HG03097 (cell line): ENCODE data around the gene RHBDL1.

ENCODE experiments used
- ATAC-seq: cut with Tn5 transposase; IDR thresholded peaks from one replicate; pipeline ENCODE4 v1.9.1; 2021; ENCODE audit not compliant: unreplicated experiment, low FRiP score

The RHBDL1 gene

DNA sequence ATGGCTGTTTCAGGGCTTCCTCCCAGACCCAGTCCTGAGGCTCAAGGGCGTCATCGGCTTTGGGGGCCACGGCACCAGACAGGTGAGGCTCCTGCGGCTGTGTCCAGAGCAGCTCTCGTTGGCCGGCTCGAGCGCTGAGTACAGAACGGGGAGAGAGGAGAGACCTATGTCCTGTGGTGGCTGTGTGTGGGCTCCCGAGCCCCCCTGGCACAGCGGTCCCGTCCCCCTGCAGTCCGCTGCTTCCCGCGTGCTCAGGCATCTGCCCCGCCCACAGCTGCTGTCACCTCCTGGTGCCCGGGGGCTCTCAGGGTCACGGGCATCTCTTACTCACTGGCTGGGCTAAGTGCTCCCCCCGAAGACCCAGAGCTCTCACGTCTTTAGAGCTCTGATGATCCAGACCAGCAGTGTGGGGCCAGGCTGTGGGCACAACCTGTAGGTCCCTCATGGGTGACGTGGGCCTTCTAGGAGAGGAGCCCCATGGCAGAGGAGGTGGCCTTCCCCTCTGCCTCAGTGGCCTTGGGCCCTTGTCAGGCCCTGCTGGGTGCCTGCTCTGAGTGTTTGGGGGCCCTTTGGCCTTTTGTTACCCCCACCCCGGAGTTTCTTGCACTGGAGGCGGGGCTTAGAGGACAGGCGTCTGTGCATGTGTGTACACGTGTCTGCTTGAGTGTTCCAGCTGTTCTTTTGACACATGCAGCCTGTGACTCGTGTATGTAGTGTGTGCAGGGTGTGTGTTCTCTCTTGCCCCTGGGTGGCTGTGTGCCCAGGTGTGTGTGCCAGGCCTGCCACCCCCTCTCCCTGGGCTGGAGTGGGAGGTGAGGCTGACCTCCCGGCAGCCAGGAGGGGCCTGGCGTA is 22.8 kb upstream of the RHBDL1 start:
- ATAC-seq = no peak

GRCh38 chr16:654034-654433 is 21.4 kb upstream of the RHBDL1 start:
- ATAC-seq = no peak

DNA sequence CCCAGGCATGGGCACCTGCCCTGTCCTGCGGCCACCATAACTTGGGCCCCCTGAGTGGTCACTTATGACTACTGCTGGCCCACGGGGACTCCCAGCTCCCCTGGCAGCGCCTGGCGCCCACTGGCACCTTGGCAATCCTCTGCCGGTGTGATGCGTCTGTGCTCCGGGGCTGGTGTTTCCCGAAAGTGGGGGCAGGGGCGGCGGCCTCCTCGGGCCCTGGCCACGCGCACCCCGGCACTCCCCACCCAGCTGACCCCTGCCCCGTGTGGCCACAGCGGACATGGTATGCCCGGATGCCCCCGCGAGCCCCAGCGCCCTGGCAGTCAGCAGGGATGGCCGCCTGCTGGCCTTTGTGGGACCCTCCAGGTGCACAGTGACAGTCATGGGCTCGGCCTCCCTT is 18.0 kb upstream of the RHBDL1 start:
- ATAC-seq = no peak

- ATAC-seq = no peak
Measured at GRCh38 chr16:658679-659571, 16.5 kb upstream of the RHBDL1 start.

GRCh38 chr16:659618-660017 is 15.9 kb upstream of the RHBDL1 start:
- ATAC-seq = no peak

GRCh38 chr16:660132-660458 is 15.4 kb upstream of the RHBDL1 start:
- ATAC-seq = no peak

DNA sequence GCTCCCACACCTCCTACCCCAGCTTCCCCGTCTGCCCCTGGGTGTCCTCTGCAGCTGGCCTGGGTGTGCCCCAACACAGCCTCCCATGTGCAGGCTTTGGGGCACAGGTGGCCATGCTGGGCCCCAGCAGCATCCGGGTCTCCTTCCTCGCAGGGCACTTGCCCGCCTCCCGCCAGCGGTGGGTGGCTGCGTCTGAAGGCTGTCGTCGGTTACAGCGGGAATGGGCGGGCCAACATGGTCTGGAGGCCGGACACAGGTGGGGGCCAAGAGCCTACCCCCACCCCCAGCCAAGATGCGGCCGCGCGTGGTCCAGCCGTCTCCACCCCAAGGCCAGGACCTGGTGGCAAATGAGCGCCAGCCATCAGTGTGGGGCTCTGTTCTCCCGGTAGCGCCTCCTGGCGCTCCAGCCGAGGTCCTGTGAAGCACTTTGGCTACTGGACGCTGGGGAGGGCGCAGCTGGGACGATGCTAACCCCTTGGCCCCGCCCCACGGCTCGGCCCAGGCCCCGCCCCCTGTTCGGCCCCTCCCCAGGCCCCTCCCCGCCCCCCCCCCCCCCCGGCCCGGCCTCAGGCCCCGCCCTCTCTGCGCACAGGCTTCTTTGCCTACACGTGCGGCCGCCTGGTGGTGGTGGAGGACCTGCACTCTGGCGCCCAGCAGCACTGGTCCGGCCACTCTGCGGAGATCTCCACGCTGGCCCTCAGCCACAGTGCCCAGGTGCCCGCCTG is 14.8 kb upstream of the RHBDL1 start:
- peak; percentile 39 for ATAC-seq

DNA sequence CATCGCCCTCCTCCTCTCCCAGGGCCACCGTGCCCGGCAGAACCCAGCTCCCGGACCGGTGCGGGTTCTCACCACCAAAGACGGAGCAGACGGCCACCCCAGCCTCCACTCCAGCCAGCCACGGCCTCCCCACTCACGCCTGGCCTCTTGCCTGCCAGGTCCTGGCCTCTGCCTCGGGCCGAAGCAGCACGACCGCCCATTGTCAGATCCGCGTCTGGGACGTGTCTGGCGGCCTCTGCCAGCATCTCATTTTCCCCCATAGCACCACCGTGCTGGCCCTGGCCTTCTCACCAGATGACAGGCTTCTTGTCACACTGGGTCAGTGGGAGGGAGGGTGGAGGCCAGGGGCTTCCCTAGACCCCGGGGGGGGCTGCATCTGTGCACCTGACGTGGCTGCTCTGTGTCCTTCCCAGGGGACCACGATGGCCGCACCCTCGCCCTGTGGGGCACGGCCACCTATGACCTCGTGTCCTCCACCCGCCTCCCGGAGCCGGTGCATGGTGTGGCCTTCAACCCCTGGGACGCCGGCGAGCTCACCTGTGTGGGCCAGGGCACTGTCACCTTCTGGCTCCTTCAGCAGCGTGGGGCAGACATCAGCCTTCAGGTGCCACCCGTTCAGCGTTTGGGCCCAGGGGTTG is 14.2 kb upstream of the RHBDL1 start:
- peak; percentile 1 for ATAC-seq

DNA sequence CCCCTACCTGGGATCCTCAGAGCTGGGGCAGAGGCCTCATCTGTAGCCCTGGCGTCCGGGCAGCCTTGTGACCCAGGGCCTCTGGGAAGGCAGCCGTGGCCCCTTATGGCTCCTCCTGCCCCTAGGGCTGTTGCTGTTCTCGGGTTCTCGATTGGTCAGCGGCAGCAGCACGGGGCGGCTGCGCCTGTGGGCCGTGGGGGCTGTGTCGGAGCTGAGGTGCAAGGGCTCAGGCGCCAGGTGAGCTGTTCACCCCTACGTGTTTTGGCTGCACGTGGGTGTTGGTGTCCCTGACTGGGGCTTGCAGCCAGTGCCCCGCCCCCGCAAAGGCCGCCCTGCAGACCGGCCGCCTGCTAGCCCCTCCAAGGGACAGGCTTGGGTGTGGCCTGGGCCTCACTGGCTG is 13.4 kb upstream of the RHBDL1 start:
- ATAC-seq = no peak

DNA sequence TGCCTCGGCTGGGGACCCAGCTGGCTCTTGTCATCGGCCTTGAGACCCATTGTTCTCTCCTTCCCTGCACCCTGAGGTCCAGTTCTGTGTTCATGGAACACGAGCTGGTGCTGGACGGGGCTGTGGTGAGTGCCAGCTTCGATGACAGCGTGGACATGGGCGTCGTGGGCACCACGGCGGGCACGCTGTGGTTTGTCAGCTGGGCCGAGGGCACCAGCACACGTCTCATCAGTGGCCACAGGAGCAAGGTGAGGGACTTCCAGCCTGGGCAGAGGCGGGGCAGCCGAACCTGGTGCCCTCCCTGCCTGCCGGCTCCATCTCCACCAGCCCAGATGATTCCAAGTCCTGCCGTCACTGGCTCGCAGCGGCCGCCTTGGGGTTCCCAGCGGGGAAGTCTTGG is 12.9 kb upstream of the RHBDL1 start:
- ATAC-seq = no peak

- no peak for ATAC-seq
Measured at GRCh38 chr16:666572-666971, 8.9 kb upstream of the RHBDL1 start.

- ATAC-seq = no peak
Measured at GRCh38 chr16:667113-667779, 8.2 kb upstream of the RHBDL1 start.

- ATAC-seq = peak; percentile 82
Measured at GRCh38 chr16:667780-668518, 7.5 kb upstream of the RHBDL1 start, which contains the start of gene RHOT2. RHOT2 (plus strand) TSS chr16:668132; CDS start chr16:668200, 68 bp downstream.

- peak; percentile 4 for ATAC-seq
Measured at GRCh38 chr16:668519-669171, 6.8 kb upstream of the RHBDL1 start.

DNA sequence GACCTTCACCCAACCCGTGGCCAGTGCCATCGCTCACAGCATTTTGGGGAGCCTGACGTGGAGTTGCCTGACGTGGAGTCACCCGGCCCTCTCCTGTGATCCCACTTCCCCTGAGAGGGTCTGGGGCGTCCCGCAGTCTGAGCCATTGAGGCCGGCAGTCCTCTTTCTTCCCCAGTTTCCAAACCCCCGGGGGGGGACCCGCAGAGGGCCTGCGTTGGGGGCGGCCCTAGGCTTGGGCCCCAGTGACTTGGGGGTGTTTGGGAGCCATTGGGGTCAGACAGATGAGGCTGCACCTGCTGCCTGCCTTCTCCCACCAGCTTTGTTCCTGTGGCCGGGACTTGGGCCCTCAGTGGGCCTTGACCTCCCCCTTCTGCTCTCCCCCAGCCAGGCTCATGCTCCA is 5.8 kb upstream of the RHBDL1 start:
- ATAC-seq = no peak

DNA sequence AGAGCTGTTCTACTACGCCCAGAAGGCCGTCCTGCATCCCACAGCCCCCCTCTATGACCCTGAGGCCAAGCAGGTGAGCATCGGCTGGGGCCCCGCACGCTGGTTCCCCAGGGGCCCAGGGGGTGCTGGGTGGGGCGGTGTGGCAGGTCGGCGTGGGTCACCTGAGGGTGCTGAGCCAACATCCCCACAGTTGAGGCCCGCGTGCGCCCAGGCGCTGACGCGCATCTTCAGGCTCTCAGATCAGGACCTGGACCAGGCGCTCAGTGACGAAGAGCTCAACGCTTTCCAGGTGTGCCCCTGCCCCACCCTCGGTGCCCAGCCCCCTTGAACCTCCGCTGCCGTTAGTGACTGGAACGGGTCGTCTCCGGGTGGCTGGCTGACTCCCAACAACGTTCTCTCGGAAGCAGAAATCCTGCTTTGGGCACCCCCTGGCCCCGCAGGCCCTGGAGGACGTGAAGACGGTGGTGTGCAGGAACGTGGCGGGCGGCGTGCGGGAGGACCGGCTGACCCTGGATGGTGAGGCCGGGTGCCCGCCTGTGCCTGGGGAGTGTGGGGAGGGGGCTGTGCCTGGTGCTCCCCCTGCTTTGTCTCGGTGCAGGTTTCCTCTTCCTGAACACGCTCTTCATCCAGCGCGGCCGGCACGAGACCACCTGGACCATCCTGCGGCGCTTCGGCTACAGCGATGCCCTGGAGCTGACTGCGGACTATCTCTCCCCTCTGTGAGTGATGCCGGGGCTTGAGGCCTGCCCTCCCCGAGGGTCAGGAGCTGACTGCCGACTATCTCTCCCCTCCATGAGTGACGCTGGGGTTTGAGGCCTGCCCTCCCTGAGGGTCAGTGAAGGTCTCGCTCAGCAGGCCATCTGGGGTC is 4.8 kb upstream of the RHBDL1 start:
- no peak for ATAC-seq

DNA sequence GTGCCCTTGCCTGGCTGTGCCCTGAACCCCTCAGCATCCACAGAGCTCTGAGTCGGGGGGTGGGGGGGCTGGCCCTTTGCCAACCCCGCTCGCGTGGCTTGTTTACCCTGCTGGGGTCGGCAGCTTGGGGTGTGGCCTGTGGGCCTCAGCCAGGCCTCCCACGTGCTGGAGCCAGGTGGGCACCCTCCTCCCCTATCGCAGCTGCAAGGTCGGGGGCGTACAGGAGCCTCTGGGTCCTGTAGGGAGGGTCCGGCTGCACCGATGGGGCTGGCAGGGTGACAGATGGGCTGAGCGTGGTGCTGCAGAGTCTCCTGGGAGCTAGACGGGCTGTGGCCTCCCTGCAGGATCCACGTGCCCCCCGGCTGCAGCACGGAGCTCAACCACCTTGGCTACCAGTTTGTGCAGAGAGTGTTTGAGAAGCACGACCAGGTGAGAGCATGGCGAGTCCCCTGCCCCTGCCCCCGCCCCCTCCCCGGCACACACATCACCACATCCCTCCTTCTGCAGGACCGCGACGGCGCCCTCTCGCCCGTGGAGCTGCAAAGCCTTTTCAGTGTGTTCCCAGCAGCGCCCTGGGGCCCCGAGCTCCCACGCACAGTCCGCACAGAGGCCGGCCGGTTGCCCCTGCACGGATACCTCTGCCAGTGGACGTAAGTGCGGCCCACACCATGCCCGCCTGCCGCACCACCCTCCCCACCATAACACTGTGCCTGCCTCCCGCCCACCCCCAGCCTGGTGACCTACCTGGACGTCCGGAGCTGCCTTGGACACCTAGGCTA is 3.9 kb upstream of the RHBDL1 start:
- ATAC-seq = no peak
